ENCODE results near the gene C19orf53. TPM values are rescaled to one million over a fixed set of nuclear protein-coding genes. Genes with fewer than 3 reads are reported as not detected.
"Not testable (repeated sequence)": the region's sequence is repeated elsewhere in the genome, so short reads cannot be mapped to it uniquely, and the experiment has no call there.

C19orf53 gene
- total RNA-seq, 2 experiments from 2014 or later: 77.7 to 94.0 TPM

DNA sequence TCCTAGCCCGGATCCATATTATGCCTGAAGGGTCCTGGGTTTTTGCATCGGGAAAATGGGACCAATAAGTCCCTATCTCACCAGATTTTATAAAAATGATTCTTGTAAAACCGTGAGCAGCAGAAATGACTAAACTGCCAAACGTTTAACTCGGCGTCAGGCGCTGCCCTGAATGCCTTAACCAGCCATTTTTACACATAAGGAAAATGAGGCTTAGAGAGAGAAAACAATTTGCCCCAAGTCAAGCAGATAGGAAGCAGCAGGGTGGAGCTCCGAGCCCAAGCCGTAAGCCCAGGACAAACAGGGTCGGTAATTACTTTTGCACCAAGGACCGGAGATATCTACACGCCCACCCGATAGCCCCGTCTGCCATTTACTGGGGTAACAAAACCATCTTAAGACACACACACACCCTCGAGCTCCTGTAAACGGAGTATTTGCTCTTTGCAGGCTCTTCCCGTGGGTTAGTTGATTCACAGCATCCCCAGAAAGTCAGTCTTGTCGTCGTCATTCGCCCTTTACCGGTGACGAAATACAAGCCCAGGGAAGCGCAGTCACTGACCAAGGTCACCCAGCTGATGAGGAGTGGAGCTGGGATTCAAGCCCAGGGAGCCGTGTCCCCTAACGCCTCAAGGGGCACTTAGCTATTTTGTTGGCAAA, 26.0 kb upstream of the C19orf53 start:
- no peak for DNase-seq
- H3K9me3 Mint-ChIP-seq (ENCODE audit: low read depth): no peaks in the 10 kb centered on the region
- H3K36me3 Mint-ChIP-seq: peaks cover 10% of the 10 kb centered on the region
- H3K27me3 Mint-ChIP-seq: no peaks in the 10 kb centered on the region
- ATAC-seq: no peak
- CTCF ChIA-PET: interaction anchor here (0.6 to 2.4 kb wide), 15 partner anchors 8 to 554 kb away, joined by 3 to 17 read pairs (median 4); partner anchors contain the start of gene MRI1
- H3K4me3 Mint-ChIP-seq: peak overlapping the region; percentile 93
- peak overlapping the region; percentile 90 for H3K27ac Mint-ChIP-seq
- H3K4me1 Mint-ChIP-seq: peaks cover 28% of the 10 kb centered on the region

- CTCF ChIA-PET: no interaction called here
- Mint-ChIP-seq H3K27me3 (no peaks in the 10 kb centered on the region), H3K36me3 (peaks cover 27% of the 10 kb centered on the region), H3K4me3 (no peak overlapping the region), H3K9me3 (ENCODE audit: low read depth) (no peaks in the 10 kb centered on the region), H3K4me1 (peaks cover 28% of the 10 kb centered on the region), H3K27ac (no peak overlapping the region)
- DNase-seq (no peak), ATAC-seq (no peak)
Observed at GRCh38 chr19:13751436-13751835, 22.8 kb upstream of the C19orf53 start.

DNA sequence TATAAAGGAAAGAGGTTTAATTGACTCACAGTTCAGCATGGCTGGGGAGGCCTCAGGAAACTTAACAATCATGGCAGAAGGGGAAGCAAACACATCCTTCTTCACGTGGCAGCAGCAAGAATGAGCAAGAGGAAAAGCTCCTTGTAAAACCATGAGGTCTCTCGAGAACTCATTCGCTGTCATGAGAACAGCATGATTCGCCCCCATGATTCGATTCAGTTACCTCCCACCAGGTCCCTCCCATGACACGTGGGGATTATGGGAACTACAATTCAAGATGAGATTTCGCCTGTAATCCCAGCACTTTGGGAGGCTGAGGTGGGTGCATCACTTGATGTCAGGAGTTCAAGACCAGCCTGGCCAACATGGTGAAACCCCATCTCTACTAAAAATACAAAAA, 20.6 kb upstream of the C19orf53 start:
- Mint-ChIP-seq H3K36me3 (peaks cover 41% of the 10 kb centered on the region), H3K4me1 (peaks cover 16% of the 10 kb centered on the region)
- ATAC-seq; H3K9me3 Mint-ChIP-seq (ENCODE audit: low read depth); H3K27me3 Mint-ChIP-seq; H3K27ac Mint-ChIP-seq; DNase-seq; CTCF ChIA-PET; H3K4me3 Mint-ChIP-seq: not testable (repeated sequence)

GRCh38 chr19:13756210-13756609, 18.0 kb upstream of the C19orf53 start:
- H3K4me3 Mint-ChIP-seq: no peak overlapping the region
- ATAC-seq: no peak
- CTCF ChIA-PET: interaction anchor here (0.6 to 1.0 kb wide), 2 partner anchors 9 to 320 kb away, joined by 3 read pairs; a partner anchor contains a TSS
- no peaks in the 10 kb centered on the region for H3K27me3 Mint-ChIP-seq
- H3K36me3 Mint-ChIP-seq: peaks cover 40% of the 10 kb centered on the region
- H3K4me1 Mint-ChIP-seq: peaks cover 3% of the 10 kb centered on the region
- no peaks in the 10 kb centered on the region for H3K9me3 Mint-ChIP-seq (ENCODE audit: low read depth)
- no peak for DNase-seq
- no peak overlapping the region for H3K27ac Mint-ChIP-seq

GRCh38 chr19:13757805-13758772, 16.2 kb upstream of the C19orf53 start:
- CTCF ChIA-PET: interaction anchor here (1.6 kb wide), 1 partner anchor 10 kb away, joined by 3 read pairs; a partner anchor contains a TSS
- Mint-ChIP-seq H3K36me3 (peaks cover 42% of the 10 kb centered on the region), H3K27ac (no peak overlapping the region), H3K9me3 (ENCODE audit: low read depth) (no peaks in the 10 kb centered on the region), H3K4me3 (no peak overlapping the region), H3K4me1 (peaks cover 2% of the 10 kb centered on the region), H3K27me3 (no peaks in the 10 kb centered on the region)
- no peak for ATAC-seq
- no peak for DNase-seq

- no peak for DNase-seq
- no peak for ATAC-seq
- peaks cover 6% of the 10 kb centered on the region for H3K4me1 Mint-ChIP-seq
- no peak overlapping the region for H3K4me3 Mint-ChIP-seq
- CTCF ChIA-PET: interaction anchor here (1.6 kb wide), 1 partner anchor 11 kb away, joined by 3 read pairs; a partner anchor contains a TSS
- no peaks in the 10 kb centered on the region for H3K27me3 Mint-ChIP-seq
- H3K27ac Mint-ChIP-seq: no peak overlapping the region
- H3K9me3 Mint-ChIP-seq (ENCODE audit: low read depth): no peaks in the 10 kb centered on the region
- peaks cover 41% of the 10 kb centered on the region for H3K36me3 Mint-ChIP-seq
Observed at GRCh38 chr19:13758795-13759194, 15.5 kb upstream of the C19orf53 start.

- no peaks in the 10 kb centered on the region for H3K27me3 Mint-ChIP-seq
- H3K36me3 Mint-ChIP-seq: peaks cover 30% of the 10 kb centered on the region
Observed at GRCh38 chr19:13761423-13761822, 12.8 kb upstream of the C19orf53 start.

DNA sequence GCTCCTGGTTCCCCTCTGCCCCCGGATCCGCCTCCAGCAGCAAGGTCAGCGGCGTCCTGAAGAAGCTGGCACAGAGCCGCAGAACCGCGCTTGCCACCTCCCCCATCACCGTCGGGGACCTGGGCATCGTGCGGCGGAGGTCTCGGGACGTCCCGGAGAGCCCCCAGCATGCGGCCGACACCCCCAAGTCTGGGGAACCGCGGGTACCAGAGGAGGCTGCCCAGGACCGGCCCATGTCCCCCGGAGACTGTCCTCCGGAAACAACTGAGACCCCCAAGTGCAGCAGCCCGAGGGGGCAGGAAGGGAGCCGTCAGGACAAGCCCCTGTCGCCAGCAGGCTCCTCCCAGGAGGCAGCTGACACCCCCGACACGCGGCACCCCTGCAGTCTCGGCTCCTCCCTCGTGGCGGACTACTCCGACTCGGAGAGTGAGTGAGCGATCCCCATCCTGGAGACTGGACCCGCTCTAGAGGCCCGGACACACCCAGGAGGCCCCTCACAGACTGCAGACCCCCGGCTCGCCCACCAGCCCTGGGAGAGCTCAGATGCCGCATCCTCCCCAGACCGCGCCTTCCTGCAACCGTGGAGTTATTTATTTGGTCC, 11.5 kb upstream of the C19orf53 start:
- CTCF ChIA-PET: interaction anchor here (0.6 kb wide), 1 partner anchor 299 kb away, joined by 3 read pairs; no protein-coding TSS in a partner anchor
- Mint-ChIP-seq H3K27me3 (no peaks in the 10 kb centered on the region), H3K27ac (no peak overlapping the region), H3K36me3 (peaks cover 24% of the 10 kb centered on the region), H3K9me3 (ENCODE audit: low read depth) (no peaks in the 10 kb centered on the region), H3K4me1 (peaks cover 24% of the 10 kb centered on the region), H3K4me3 (no peak overlapping the region)
- DNase-seq: no peak
- no peak for ATAC-seq

More at GRCh38 chr19:13761423-13761822, 12.8 kb upstream of the C19orf53 start:
- no peak for DNase-seq
- Mint-ChIP-seq H3K4me3 (no peak overlapping the region), H3K9me3 (ENCODE audit: low read depth) (no peaks in the 10 kb centered on the region), H3K4me1 (peaks cover 20% of the 10 kb centered on the region), H3K27ac (no peak overlapping the region)
- no peak for ATAC-seq
- CTCF ChIA-PET: interaction anchor here (0.6 to 1.2 kb wide), 3 partner anchors 13 to 102 kb away, joined by 3 to 5 read pairs (median 5); a partner anchor contains a TSS

DNA sequence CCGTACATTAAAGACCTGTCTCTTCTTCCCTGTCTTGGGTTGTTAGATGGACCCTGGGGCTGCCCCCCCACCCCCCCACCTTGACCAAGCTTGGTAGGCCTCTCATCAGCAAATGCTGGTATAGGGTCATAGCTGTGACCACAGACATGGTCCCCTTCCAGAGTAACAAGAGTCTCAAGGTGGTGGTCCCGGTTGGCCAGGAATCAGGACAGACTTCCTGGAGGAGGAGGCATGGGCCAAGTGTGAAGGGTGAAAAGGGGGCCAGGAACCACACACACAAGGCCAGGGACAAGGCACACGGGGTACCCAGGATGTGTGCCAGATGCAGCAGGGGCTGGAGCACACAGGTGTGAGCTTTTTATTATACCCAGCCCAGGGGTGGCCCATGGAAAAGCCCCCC, 11.0 kb upstream of the C19orf53 start:
- peak overlapping the region; percentile 48 for H3K27ac Mint-ChIP-seq
- H3K4me3 Mint-ChIP-seq: peak overlapping the region; percentile 44

DNA sequence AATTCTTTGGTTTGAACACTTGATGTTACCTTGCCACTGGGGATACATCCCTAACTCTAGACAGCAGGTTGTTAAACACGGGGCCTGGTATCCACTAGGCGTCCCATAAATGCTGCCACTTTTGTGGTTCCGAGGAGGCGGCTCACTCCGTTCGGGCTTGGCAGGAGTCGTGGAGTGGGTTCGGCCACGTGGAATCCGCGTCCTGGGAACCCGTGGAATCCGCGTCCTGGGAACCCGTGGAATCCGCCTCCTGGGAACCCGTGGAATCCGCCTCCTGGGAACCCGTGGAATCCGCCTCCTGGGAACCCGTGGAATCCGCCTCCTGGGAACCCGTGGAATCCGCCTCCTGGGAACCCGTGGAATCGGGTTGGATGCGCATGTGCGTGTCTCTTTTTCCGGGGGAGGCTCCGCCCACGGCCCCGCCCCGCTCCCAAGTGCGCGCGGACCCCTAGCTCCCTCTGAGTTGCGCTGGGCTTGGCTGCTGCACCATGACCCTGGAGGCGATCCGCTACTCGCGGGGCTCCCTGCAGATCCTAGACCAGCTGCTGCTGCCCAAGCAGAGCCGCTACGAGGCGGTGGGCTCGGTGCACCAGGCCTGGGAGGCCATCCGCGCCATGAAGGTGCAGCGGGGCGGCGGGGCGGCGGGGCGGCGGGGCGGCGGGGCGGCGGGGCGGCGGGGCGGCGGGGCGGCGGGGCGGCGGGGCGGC, 10.0 kb upstream of the C19orf53 start, which contains the start of gene MRI1:
MRI1 (plus strand) TSS at position 422 of the 707 bp plus-strand sequence; CDS start at position 489, 67 bp downstream.
- CTCF ChIA-PET: interaction anchor here (1.1 to 2.6 kb wide), 5 partner anchors 10 to 115 kb away, joined by 3 to 15 read pairs (median 7); partner anchors contain the start of gene C19orf53
- Mint-ChIP-seq H3K4me3 (peak within 1 kb of the TSS; percentile 79), H3K27ac (peak within 1 kb of the TSS; percentile 80), H3K36me3 (peaks cover 16% of the 10 kb centered on the region), H3K9me3 (ENCODE audit: low read depth) (no peaks in the 10 kb centered on the region), H3K4me1 (peaks cover 24% of the 10 kb centered on the region), H3K27me3 (no peaks in the 10 kb centered on the region)
- ATAC-seq: peak; percentile 89
- DNase-seq: peak; percentile 76

More for the DNA sequence above, 11.0 kb upstream of the C19orf53 start:
- Mint-ChIP-seq H3K36me3 (peaks cover 21% of the 10 kb centered on the region), H3K9me3 (ENCODE audit: low read depth) (no peaks in the 10 kb centered on the region), H3K27me3 (no peaks in the 10 kb centered on the region), H3K4me1 (peaks cover 24% of the 10 kb centered on the region)
- CTCF ChIA-PET: interaction anchor here (1.8 kb wide), 1 partner anchor 99 kb away, joined by 9 read pairs; no protein-coding TSS in a partner anchor
- DNase-seq (no peak), ATAC-seq (no peak)

GRCh38 chr19:13764821-13765394, 9.3 kb upstream of the C19orf53 start:
- ATAC-seq (peak; percentile 67), DNase-seq (peak; percentile 55)
- H3K36me3 Mint-ChIP-seq: peaks cover 20% of the 10 kb centered on the region
- no peaks in the 10 kb centered on the region for H3K27me3 Mint-ChIP-seq
- peak overlapping the region; percentile 76 for H3K4me3 Mint-ChIP-seq
- peak overlapping the region; percentile 69 for H3K27ac Mint-ChIP-seq
- peaks cover 24% of the 10 kb centered on the region for H3K4me1 Mint-ChIP-seq
- CTCF ChIA-PET: interaction anchor here (0.9 to 2.6 kb wide), 8 partner anchors 9 to 372 kb away, joined by 3 to 15 read pairs (median 5); partner anchors contain the start of genes ASF1B and C19orf53
- H3K9me3 Mint-ChIP-seq (ENCODE audit: low read depth): no peaks in the 10 kb centered on the region

Measured in activated CD8-positive, alpha-beta memory T cell treated with anti-CD3 and anti-CD28 coated beads, Interleukin-2, amount 10 ng/mL, durations not matched to agents 7 days and 5 days (primary cell).